ENCODE results near the gene TDG. TPM values are rescaled to one million over a fixed set of nuclear protein-coding genes. Genes with fewer than 3 reads are reported as not detected.
"Not testable (repeated sequence)": the region's sequence is repeated elsewhere in the genome, so short reads cannot be mapped to it uniquely, and the experiment has no call there.

The TDG gene
- total RNA-seq, 4 donors from 2014 or later, result 18.9 to 24.3 (median 21.1) TPM

- no peak overlapping the region for H3K4me3 ChIP-seq (ENCODE audit: low read depth, poor library complexity, severe bottlenecking)
- intact Hi-C loops (cut with DNase I; ENCODE audit: low total_unique reads), result no loop called here
- 94 to 96% methylated on average over 6 of the region's 6 CpGs for WGBS, 2 donors
- TF ChIP-seq CTCF (IDR thresholded peaks at IDR 0.05) (no peak), POLR2A (IDR thresholded peaks at IDR 0.05) (no peak)
- no peak for DNase-seq (ENCODE audit: low spot score in 2 of 2)
Observed at GRCh38 chr12:104024348-104024747, 58.7 kb downstream of the TDG start.

DNA sequence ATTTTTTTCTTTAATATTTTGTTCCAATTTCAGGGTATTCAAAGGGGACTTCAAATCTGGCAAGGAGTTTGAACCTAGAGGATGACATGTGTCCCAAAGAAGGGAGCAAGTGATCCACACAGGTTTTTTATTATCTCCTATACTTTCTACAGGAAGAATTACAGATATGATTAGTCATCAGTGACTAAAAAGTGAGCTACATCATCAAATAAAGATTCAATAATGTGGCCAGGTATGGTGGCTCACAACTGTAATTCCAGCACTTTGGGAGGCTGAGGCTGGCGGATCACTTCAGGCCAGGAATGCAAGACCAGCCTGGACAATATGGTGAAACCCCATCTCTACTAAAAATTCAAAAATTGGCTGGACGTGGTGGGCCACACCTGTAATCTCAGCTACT lies 60.1 kb downstream of the TDG start:
- no peak for DNase-seq (ENCODE audit: low spot score in 2 of 2)
- H3K4me3 ChIP-seq (ENCODE audit: low read depth, poor library complexity, severe bottlenecking), result no peak overlapping the region
- WGBS, 2 donors, result 89 to 95% methylated on average over 2 of the region's 2 CpGs
- intact Hi-C loops (cut with DNase I; ENCODE audit: low total_unique reads), result no loop called here
- TF ChIP-seq CTCF (IDR thresholded peaks at IDR 0.05) (no peak), POLR2A (IDR thresholded peaks at IDR 0.05) (no peak)

GRCh38 chr12:104026841-104027599 lies 61.3 kb downstream of the TDG start:
- 43 to 52% methylated on average over 5 of the region's 5 CpGs for WGBS, 2 donors
- no peak for DNase-seq (ENCODE audit: low spot score in 2 of 2)
- intact Hi-C loops (cut with DNase I; ENCODE audit: low total_unique reads), result no loop called here
- no peak overlapping the region for H3K4me3 ChIP-seq (ENCODE audit: low read depth, poor library complexity, severe bottlenecking)
- no peak for TF ChIP-seq CTCF (IDR thresholded peaks at IDR 0.05)
- no peak for TF ChIP-seq POLR2A (IDR thresholded peaks at IDR 0.05)

GRCh38 chr12:104030596-104030995 lies 64.9 kb downstream of the TDG start:
- DNase-seq (ENCODE audit: low spot score in 2 of 2); H3K4me3 ChIP-seq (ENCODE audit: low read depth, poor library complexity, severe bottlenecking); intact Hi-C loops (cut with DNase I; ENCODE audit: low total_unique reads): not testable (repeated sequence)
- 78 to 98% methylated on average over 18 to 25 of the region's 27 CpGs for WGBS, 2 donors

DNA sequence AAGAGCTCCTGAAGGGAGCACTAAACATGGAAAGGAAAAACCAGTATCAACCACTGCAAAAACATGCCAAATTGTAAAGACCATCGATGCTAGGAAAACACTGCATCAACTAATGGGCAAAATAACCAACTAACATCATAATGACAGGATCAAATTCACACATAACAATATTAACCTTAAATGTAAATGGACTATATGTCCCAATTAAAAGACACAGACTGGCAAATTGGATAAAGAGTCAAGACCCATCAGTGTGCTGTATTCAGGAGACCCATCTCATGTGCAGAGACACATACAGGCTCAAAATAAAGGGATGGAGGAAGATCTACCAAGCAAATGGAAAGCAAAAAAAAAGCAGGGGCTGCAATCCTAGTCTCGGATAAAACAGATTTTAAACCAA lies 70.5 kb downstream of the TDG start:
- DNase-seq (ENCODE audit: low spot score in 2 of 2); intact Hi-C loops (cut with DNase I; ENCODE audit: low total_unique reads): not testable (repeated sequence)

More for the DNA sequence above, 70.5 kb downstream of the TDG start:
- 94 to 97% methylated on average over 2 of the region's 2 CpGs for WGBS, 2 donors
- H3K4me3 ChIP-seq (ENCODE audit: low read depth, poor library complexity, severe bottlenecking), result not testable (repeated sequence)

Other genes with a start within 250 kb of the TDG start
- gene NT5DC3, start 124.6 kb upstream of the TDG start, total RNA-seq, result 1 to 10 TPM; 2.9 to 4.2 (median 3.5) TPM
- gene HSP90B1, start 35.5 kb upstream of the TDG start, total RNA-seq, result 100 to 1,000 TPM in 3 of 4 donors, 10 to 100 TPM in 1; 98.4 to 168 (median 135) TPM
- gene GLT8D2, start 84.3 kb downstream of the TDG start, total RNA-seq, result 1 to 10 TPM in 3 of 4 donors, under 1 TPM in 1; 0.72 to 1.9 (median 1.2) TPM
- 10 to 100 TPM; 11.0 to 18.9 (median 14.1) TPM for gene HCFC2, start 98.7 kb downstream of the TDG start, total RNA-seq
- gene NFYB, start 172.3 kb downstream of the TDG start, total RNA-seq, result 10 to 100 TPM; 10.6 to 20.5 (median 14.3) TPM
- 10 to 100 TPM; 23.4 to 43.2 (median 35.6) TPM for gene TXNRD1, start 249.9 kb downstream of the TDG start, total RNA-seq

Measured in lower leg skin (tissue), 4 donors.